ENCODE results near the gene RANBP3L. TPM values are rescaled to one million over a fixed set of nuclear protein-coding genes. Genes with fewer than 3 reads are reported as not detected.

RANBP3L gene
- total and polyA plus RNA-seq, 2 experiments from 2014 or later, result not detected

- Histone ChIP-seq H3K36me3 (ENCODE audit: insufficient read depth) (no peaks in the 10 kb centered on the region), H3K9me2 (ENCODE audit: insufficient read depth) (no peaks in the 10 kb centered on the region), H3K27ac (ENCODE audit: low read depth) (no peak overlapping the region), H3K4me3 (no peak overlapping the region), H3K4me2 (no peak overlapping the region), H3K4me1 (ENCODE audit: insufficient read depth) (no peaks in the 10 kb centered on the region), H3K27me3 (ENCODE audit: insufficient read depth) (no peaks in the 10 kb centered on the region), H3K79me2 (replicated peaks; ENCODE audit: insufficient read depth) (no peaks in the 10 kb centered on the region), H3F3A (replicated peaks; ENCODE audit: low read depth) (no peaks in the 10 kb centered on the region), H2AFZ (no peak overlapping the region), H4K20me1 (replicated peaks; ENCODE audit: insufficient read depth) (no peaks in the 10 kb centered on the region)
- H3K9me3 Mint-ChIP-seq, result no peaks in the 10 kb centered on the region
- no peak for TF ChIP-seq ZNF331 (CRISPR knock-in tag; IDR thresholded peaks at IDR 0.05; ENCODE audit: low read depth)
- no peak for TF ChIP-seq CTCF (conservative IDR thresholded peaks at IDR 0.05; ENCODE audit: low read depth in 2 of 2)
- no peak for TF ChIP-seq CREB1 (CRISPR knock-in tag; IDR thresholded peaks at IDR 0.05; ENCODE audit: low read depth)
- no peak for TF ChIP-seq NANOG (IDR thresholded peaks at IDR 0.05; ENCODE audit: borderline replicate concordance)
- no peak for TF ChIP-seq POLR2AphosphoS5 (IDR thresholded peaks at IDR 0.05; ENCODE audit: low read depth)
- no peak for TF ChIP-seq ETS1 (IDR thresholded peaks at IDR 0.05)
- no peak for DNase-seq (ENCODE audit: low spot score)
- no peak for ATAC-seq
- no peaks in the 10 kb centered on the region for H3K36me3 Mint-ChIP-seq (ENCODE audit: low read depth)
- H3K4me1 Mint-ChIP-seq, result no peaks in the 10 kb centered on the region
- H3K27ac Mint-ChIP-seq, result no peak overlapping the region
- H3K27me3 Mint-ChIP-seq (ENCODE audit: insufficient read depth, low read depth, poor library complexity), result no peaks in the 10 kb centered on the region
- H3K4me3 Mint-ChIP-seq, result no peak overlapping the region
Observed at GRCh38 chr5:36217988-36218387, 83.7 kb downstream of the RANBP3L start.

- H3K9me2 ChIP-seq (ENCODE audit: insufficient read depth), result no peaks in the 10 kb centered on the region
- Mint-ChIP-seq H3K9me3 (no peaks in the 10 kb centered on the region), H3K27me3 (ENCODE audit: insufficient read depth, low read depth, poor library complexity) (no peaks in the 10 kb centered on the region), H3K27ac (no peak overlapping the region), H3K4me1 (no peaks in the 10 kb centered on the region), H3K4me3 (no peak overlapping the region), H3K36me3 (ENCODE audit: low read depth) (no peaks in the 10 kb centered on the region)
- no peaks in the 10 kb centered on the region for H3K36me3 ChIP-seq (ENCODE audit: insufficient read depth)
- DNase-seq (ENCODE audit: low spot score), result no peak
- no peak overlapping the region for H3K4me2 ChIP-seq
- no peaks in the 10 kb centered on the region for H3F3A ChIP-seq (replicated peaks; ENCODE audit: low read depth)
- H2AFZ ChIP-seq, result no peak overlapping the region
- TF ChIP-seq CTCF (conservative IDR thresholded peaks at IDR 0.05; ENCODE audit: low read depth in 2 of 2), result no peak
- no peak for TF ChIP-seq ETS1 (IDR thresholded peaks at IDR 0.05)
- ATAC-seq, result no peak
- H3K4me3 ChIP-seq, result no peak overlapping the region
- H3K27me3 ChIP-seq (ENCODE audit: insufficient read depth), result no peaks in the 10 kb centered on the region
- H3K27ac ChIP-seq (ENCODE audit: low read depth), result no peak overlapping the region
- no peaks in the 10 kb centered on the region for H3K4me1 ChIP-seq (ENCODE audit: insufficient read depth)
- no peaks in the 10 kb centered on the region for H3K79me2 ChIP-seq (replicated peaks; ENCODE audit: insufficient read depth)
- H4K20me1 ChIP-seq (replicated peaks; ENCODE audit: insufficient read depth), result no peaks in the 10 kb centered on the region
Observed at GRCh38 chr5:36217567-36217966, 84.1 kb downstream of the RANBP3L start.

All from GM23338 (cell line).